ENCODE results near the gene MIPOL1. TPM values are rescaled to one million over a fixed set of nuclear protein-coding genes. Genes with fewer than 3 reads are reported as not detected.
A peak's percentile ranks its signal among the peaks of the same experiment; 100 is the strongest.

MIPOL1 gene
- total and polyA plus RNA-seq, 2 of the 13 experiments (the other 11 are each of a cell fraction or from before 2014, with no cell fraction given): 8.6 to 34.2 TPM

GRCh38 chr14:37413504-37414003 lies 215.8 kb downstream of the MIPOL1 start (continued):
- TF ChIP-seq ZBTB40 (IDR thresholded peaks at IDR 0.05) (no peak), ZBTB40 (CRISPR knock-in tag; IDR thresholded peaks at IDR 0.05) (no peak), ZNF10 (CRISPR knock-in tag; IDR thresholded peaks at IDR 0.05; ENCODE audit: borderline replicate concordance, low read depth) (no peak), ZNF737 (CRISPR knock-in tag; IDR thresholded peaks at IDR 0.05; ENCODE audit: borderline replicate concordance) (no peak), PRDM15 (CRISPR knock-in tag; IDR thresholded peaks at IDR 0.05) (no peak), BRCA1 (CRISPR knock-in tag; IDR thresholded peaks at IDR 0.05) (no peak), STAT6 (CRISPR knock-in tag; IDR thresholded peaks at IDR 0.05; ENCODE audit: borderline replicate concordance) (no peak), ZNF24 (IDR thresholded peaks at IDR 0.05) (0 out of 2 replicates have a peak, but pooled peaks have one; percentile 32), ZBTB38 (CRISPR knock-in tag; IDR thresholded peaks at IDR 0.05) (no peak), ZNF333 (CRISPR knock-in tag; IDR thresholded peaks at IDR 0.05; ENCODE audit: borderline replicate concordance) (no peak), ZNF546 (CRISPR knock-in tag; conservative IDR thresholded peaks at IDR 0.05) (no peak), POLR2AphosphoS2 (IDR thresholded peaks at IDR 0.05; ENCODE audit: low read depth, low read length) (no peak), ZNF251 (CRISPR knock-in tag; IDR thresholded peaks at IDR 0.05) (no peak), ZNF224 (CRISPR knock-in tag; IDR thresholded peaks at IDR 0.05) (no peak), ZNF792 (CRISPR knock-in tag; IDR thresholded peaks at IDR 0.05) (no peak)
